ENCODE measurements around the gene VPS52.
"Not testable (repeated sequence)": the region's sequence is repeated elsewhere in the genome, so short reads cannot be mapped to it uniquely, and the experiment has no call there.

The VPS52 gene

DNA sequence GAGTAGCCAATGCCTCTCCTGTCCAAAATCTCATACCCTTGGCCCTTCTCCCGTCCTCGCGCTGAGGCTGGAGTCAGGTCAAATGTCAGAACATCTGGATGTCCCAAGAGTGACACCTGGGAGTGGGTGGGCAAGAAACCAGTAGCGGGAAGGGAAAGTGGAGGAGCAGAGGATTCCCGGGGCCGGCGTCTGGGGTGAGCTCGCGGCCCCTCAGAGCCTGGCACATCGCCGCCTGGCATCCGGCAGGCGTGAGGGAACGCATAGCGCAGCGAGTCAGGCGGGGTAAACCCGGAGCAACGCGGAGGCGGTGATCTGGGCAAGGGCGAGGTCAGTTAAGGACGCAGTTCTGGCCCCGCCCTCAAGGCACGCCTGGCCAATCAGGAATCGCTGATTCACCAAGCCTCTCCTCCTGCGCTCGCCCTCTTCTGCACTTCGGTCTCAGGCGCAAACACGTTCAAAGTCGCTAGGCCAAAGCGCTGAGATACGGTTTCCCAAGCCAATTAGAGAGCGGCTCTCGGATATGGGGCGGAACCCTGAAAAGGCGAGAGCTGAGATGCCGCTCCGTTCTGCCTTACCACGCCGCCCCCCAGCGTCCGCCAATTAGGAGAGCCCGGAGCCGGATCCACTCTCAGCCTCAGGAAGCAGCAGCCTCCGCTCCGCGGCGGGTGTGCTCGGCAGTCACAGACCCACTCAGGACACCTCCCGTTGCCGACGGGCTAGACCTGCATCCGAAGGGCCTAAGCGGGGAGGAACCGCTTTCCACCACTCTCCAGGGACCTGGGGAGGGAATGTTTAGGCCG, 22.5 kb downstream of the VPS52 start:
- DNase-seq, result peak; percentile 100

DNA sequence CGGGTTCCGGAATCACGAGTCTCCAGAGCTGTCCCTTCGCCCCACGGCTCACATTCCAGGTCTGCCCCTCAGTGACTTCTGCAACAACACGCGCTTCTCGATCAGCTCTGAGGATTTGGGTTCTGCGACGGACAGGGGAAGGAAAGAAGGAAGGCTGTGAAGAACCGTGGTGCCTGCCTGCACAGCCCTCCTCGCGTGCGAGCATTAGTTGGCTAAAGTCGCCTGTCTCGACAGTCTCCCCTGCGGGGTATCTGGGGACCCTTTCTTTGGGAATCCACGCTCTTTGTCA, 23.1 kb downstream of the VPS52 start:
- DNase-seq, result peak; percentile 85

DNA sequence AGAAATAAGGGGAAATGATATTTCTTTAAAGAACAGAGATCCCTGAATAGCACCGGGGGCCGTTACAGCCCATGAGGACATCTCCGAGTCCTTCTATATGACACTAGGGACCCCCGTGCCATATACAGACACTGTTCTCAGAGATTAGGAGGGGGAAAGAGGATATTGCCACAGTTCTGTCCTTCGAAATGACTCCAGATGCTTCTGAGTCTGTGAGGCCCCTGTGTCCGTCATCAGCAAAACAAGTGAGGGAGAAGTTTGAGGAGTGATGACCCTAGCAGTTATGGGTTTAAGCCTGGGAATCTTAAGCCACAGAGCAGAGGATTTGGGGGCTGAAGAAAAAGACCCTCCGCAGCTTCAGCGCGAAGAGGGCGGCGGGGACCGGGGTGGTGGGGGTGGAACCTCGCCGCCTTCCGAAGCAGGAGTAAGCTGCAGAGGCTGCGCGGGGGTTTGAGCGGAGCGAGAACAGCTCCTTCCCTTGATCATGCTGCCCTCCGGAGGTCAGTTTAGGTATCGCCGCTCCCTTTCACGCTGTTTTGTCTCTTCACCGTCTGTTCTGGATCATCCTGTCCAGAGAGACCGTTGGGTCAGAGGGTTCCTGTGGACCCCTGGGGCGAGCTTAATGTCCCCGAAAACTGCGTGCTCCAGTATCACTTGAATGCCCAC, 23.6 kb downstream of the VPS52 start:
- DNase-seq, result peak; percentile 92

DNA sequence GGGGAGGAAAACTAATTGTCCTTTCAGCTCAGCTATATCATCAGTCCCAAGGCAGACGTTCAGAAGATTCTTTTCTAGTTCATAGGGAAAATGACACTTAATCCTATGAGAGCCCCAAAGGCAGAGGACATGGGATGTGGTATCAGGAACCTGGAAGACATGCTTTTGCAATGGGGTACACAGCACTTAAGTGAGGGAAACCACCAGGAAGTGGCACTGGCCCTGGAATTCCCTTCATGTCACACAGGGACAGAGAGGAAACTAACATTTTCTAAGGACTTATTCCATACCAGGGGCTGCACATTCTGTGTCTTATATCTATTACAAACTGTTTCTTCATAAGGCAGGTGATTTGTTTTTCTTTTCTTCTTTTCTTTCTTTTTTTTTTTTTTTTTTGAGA, 28.2 kb downstream of the VPS52 start:
- DNase-seq, result no peak

DNA sequence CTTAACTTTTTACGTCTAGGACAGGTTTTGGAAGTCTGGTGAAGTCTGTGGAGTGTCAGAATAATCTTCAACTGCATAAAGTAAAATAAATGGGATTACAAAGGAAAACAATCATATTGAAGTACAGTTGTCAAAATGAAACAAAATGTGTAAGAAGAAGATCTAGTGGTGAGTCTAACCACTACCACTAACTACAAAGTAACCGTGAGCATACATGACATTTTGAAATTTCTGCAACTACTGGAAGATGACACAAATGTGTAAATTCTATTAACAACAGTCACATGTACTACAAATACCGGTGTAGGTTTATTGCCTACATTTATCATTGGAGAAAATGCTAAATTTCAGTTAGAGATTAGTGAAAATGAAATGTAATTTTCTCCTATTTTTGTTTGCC, 29.7 kb downstream of the VPS52 start:
- DNase-seq, result no peak

DNA sequence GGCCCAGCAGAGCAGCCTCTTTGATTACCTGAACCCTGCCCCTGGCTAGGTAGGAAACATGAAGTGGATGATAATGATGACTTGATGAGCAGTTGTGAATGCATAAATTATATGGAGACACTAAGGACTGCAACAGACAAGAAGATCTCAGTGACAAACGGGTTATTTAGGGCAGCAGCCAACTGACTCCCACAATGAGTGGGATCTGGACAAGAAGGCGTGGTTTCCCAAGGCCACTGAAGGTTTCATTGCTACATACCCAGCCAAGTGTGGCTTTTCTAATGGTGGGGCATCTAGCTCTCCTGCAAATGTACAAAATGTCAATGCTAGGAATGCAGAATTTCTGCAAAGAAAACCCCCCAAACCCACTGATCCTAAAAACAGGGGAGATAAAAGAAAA, 33.9 kb downstream of the VPS52 start:
- DNase-seq, result no peak

DNA sequence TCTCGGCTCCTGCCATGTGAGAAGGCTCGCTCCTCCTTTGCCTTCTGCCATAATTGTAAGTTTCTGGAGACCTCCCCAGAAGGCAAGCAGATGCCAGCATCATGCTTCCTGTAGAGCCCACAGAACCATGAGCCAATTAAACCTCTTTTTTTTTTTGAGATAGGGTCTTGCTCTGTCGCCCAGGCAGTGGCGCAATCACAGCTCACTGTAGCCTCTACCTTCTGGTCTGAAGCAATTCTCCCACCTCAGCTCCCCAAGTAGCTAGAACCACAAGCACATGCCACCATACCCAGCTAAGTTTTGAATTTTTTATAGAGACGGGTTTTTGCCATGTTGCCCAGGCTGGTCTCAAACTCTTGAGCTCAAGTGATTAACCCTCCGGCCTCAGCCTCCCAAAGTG, 34.8 kb downstream of the VPS52 start:
- no peak for DNase-seq

DNA sequence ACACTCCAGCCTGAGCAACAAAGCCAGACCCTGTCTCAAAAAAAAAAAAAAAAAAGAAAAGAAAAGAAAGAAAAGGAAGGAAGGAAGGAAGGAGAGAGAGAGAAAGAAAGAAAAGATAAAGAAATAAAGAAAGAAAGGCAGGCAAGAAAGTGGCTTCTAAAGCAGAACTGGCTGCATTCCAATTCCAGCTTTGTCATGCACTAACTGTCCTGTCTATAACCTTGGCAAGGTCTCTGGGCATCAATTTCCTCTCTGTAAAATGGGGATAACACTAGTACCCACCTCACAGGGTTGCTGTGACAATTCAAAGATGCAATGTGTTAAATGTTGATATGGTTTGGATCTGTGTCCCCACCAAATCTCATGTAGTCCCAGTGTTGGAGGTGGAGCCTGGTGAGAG, 35.3 kb downstream of the VPS52 start:
- no peak for DNase-seq

DNA sequence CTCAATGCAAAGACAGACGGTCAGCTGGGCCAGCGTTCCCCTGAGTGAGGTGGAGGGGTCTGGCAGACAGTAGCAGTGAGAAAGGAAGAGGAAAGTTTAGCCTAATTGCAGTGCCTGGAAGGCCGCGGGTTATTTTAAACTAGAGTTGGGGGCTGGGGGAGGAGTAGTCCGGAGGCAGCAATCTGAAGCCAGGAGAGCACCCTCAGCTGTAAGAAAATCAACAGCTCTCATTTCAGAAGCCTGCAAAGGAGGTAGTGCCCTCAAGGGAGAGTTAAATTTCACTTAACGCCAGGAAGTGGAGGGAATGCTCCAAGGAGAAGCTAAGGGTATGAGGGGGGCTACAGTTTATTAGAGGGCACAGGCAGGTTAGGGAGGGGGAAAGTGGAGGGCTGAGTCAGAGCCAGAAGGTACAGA, 36.4 kb downstream of the VPS52 start:
- DNase-seq, result no peak

DNA sequence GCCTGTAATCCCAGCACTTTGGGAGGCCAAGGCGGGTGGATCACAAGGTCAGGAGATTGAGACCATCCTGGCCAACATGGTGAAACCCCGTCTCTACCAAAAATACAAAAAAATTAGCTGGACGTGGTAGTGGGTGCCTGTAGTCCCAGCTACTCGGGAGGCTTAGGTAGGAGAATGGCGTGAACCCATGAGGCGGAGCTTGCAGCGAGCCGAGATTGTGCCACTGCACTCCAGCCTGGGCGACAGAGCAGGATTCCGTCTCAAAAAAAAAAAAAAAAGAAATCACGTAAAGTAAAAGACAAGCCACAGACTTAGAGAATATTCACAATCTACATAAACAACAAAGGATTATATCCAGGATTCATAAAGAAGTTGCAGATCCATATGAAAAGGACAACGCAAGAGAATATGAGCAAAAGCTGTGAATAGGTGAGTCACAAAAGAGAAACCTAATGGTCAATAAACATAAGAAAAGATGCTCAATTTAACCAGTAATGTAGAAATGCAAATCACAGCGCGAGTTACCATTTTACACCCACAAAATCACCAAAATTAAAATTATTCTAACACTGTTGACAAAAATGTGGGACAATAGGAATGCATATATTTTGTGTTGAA, 45.1 kb downstream of the VPS52 start:
- not testable (repeated sequence) for DNase-seq

DNA sequence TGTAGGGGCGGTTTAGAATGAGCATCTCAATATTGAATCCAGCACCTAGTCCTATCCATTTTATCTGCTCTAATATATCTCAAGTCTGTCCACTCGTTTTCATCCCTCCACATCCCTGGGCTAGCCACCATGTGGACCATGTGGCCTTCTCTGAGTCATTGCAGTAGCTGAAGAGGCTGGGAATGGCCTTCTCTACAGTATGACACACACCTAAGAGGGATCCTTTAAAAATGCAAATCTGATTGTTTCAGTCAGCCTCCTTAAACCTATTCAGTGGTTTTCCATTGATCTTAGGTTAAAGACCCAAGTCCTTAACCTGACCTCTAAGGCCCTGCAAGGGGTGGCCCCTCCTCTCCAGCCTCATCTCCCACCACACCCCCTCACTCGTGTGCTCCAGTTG, 54.0 kb downstream of the VPS52 start:
- peak; percentile 24 for DNase-seq

DNA sequence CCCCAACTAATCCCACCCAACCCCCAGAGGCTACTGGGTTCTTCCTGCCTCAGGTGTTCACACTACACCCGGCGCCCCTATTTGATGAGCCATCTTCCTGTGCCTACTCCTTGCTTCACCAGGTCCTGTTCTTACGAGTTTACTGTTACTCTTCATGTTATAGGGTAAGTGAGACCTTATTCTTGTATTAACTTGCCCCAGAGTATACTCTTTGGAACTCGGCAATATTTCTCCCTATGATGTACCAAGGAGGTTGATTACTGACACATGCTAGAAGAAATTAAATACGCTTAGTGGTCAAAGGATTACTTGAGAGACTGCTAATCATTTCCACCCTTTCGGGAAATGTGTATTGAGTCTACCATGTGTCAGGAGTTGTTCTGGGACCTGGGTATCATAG, 54.4 kb downstream of the VPS52 start:
- no peak for DNase-seq

DNA sequence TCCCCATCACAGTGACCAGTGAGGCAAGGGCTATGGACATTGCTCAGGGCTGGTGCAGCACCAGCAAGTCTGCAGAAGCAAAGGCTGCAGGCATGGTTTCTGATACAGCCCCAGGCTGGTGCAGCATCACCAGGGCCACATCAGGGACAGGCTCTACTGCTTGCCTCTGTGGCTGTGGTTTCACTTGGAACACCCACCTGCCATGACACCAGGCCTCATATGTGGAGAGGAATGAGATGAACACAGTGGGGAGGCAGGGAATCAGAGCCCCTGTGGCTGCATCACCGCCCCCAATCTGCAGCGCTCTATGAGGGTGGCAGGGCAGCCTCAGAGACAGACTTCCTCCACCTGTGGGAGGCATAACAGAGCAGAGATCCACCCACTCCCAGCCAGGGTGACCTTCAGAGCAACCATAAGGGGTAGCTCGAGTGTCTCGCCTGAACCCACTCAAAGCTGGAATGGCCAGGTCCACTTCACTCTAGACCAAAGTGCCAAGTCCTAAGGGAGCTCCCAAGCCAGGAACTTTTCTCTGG, 55.5 kb downstream of the VPS52 start:
- DNase-seq, result no peak

DNA sequence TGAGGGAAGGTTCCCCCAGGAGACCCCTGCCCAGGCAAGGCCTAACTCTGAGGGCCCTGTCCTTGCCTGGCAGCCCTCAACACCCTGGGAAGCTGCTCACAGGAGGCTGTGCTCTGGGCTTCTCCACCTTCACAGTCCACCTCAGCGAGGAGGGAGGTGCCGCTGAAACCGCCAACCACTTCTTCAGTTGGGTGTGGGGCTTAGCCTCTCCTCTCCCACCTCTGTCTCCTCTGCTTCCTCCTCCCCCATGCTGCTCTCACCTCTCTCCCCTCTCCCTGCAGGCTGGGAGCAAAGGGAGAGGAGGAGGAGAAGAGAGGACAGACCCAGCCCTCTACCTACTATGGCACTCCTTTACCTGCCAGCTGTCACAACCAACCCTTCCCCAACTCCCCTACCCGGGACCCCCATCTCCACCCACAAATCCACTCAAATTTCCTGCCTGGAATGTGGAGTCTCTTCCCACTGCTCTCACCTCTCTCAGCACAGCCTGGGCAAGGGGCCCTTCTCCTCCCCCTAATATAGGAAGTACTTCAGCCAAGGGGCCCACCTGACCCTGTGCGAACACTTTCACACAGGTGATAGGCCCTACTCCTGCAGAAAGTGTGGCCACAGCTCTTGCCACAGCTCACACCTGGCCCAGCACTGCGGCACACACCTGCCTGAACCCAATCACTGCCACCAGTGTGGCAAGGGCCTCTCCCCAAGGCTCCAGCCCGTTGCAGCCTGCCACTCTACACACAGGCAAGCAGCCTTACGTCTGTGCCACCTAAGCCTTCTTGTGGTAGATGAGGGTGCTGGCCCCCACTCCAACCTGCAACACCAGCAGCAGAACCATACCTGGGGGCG, 56.2 kb downstream of the VPS52 start:
- no peak for DNase-seq

DNA sequence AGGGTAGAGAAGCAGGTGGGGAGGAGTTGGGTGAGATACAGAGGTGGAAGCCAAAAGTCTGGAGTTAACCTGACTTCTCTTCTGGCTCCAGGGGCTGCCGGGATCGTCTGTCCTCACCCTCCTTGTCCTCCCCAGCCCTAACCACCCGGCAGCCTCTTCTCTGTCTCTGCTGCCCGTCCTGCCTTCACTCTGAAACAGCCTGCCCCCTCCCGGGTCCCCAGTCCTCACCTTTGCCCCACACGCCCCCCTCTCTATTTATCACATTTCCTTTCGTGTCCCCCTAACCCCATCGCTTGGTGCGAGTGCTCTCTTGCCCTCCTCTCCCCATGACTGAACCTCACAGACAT, 57.7 kb downstream of the VPS52 start:
- peak; percentile 26 for DNase-seq

DNA sequence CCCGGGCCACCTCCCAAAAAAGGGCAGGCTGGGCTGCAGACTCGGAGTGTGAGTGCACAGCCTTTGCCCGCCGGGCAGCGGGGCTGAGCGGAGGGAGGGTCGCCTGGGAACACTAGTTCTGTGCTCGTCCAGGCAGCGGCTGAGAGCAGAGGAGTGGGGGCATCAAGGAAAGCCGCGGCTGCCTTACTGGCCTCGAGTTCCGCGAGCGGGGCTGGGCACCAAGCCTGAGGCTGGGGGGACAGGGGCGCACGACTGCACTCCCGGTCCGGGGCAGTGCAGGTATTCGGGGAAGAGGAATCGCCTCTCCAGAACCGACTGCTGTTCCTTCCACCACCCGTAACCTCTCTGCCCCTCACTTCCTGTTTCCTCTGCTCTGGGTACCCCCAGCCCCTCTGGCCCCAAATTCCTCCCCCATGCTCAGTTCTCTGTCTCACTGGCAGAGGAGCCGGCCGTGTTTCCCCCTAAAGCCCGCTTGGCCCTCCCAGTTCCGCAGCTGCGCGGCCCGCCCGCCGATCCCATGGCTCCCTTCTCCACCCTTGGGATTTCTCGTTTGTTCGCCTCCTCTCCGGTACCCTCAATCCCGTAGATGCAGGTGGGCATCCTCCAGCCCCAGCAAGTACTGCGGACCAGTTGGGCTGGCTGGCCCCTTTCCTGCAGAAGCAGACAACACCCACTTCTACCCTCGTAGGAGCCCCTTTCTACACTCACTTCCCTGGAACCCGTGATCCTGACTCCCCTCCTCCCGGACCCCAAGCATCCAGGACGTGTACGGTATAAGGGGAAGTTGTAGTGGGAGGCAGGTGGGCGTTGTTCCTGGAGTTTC, 58.3 kb downstream of the VPS52 start:
- DNase-seq, result peak; percentile 57

DNA sequence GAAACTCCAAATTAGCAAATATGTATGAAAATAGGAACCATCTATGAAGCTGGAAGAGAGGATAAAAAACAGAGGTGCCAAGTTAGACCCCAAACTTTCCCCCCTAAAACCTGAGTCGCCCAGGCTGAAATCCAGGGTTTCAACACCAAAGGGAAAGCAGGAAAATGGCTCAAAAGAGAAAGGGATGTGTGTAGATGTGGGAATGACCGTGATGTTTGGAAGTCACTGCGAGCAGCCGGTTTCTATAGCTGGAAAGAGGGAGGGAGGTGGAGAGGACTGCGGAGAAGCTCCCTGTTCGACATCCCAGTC, 58.9 kb downstream of the VPS52 start:
- peak; percentile 57 for DNase-seq

DNA sequence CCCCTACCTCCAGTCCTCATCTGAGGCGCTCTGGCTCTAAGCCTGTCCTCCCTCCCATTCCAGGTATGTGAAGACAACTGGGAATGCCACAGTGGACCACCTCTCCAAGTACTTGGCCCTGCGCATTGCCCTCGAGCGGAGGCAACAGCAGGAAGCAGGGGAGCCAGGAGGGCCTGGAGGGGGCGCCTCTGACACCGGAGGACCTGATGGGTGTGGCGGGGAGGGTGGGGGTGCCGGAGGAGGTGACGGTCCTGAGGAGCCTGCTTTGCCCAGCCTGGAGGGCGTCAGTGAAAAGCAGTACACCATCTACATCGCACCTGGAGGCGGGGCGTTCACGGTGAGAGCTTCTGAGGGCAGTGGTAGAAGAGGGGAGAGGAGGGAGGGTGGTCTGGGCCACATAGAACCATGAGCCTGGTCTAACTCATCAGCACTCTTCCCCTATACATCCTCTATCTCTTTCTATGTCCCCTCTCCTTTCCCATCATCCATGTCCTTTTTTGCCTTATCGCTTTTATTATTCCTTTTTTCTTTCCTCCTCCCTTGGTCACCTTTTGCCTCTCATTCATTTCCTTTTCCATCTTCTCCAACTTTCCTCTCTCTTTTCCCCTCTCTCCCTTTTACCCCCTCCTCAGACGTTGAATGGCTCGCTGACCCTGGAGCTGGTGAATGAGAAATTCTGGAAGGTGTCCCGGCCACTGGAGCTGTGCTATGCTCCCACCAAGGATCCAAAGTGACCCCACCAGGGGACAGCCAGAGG, 59.8 kb downstream of the VPS52 start:
- no peak for DNase-seq

DNA sequence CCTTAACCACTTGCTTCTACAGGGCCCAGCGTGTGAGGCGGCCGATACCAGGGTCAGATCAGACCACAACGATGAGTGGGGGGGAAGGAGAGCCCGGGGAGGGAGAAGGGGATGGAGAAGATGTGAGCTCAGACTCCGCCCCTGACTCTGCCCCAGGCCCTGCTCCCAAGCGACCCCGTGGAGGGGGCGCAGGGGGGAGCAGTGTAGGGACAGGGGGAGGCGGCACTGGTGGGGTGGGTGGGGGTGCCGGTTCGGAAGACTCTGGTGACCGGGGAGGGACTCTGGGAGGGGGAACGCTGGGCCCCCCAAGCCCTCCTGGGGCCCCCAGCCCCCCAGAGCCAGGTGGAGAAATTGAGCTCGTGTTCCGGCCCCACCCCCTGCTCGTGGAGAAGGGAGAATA, 60.5 kb downstream of the VPS52 start:
- DNase-seq, result no peak

DNA sequence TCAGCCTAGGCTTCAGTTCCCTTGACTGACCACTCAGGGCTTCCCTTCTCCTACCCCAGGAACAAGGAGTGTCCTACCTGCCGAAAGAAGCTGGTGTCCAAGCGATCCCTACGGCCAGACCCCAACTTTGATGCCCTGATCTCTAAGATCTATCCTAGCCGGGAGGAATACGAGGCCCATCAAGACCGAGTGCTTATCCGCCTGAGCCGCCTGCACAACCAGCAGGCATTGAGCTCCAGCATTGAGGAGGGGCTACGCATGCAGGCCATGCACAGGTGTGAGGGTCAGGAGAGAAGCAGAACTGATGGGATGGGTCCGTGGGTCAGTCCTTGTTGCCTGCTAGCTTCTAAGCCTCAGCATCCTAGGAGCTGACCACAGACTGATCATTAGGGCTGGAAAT, 61.8 kb downstream of the VPS52 start:
- no peak for DNase-seq

DNA sequence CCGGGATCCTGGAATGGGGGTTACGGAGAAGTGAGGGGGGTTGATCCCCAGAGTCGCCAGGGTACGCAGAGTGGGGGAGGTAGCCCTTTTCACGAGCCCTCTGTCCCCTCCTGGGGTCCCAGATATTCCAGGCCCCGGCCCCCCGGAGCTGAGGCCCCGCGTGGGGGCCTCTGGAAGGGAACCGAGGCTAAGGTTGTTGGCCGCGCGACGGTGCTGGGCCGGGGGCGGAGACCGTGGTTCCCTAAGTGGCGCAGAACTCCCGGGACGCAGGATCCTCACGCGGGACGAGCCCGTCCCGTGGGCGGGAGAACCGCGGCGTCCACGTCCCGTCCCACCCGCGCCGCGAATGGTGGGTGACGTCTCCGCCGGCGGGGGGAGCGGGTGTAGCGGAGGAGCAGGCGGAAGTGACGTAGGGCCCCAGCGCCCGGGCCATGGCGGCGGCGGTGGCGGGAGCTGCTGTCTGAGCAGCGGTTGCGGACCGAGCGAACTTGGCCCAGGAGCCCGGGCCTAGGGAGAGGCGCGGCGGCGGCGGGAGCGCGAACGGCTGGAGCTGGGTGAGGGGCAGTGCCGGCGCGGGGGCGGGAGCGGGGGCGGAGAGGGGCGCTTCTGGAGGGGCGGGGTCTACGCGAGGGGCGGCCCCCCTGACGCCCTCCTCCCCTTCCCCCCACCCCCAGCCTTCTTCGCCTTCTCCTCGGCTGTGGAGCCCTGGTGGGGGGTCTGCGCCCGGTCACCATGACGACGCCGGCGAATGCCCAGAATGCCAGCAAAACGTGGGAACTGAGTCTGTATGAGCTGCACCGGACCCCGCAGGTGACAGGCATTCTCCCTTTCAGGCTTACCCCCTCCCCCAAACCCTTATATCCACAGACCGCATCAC, 63.3 kb downstream of the VPS52 start, which contains the start of gene RING1:
Gene RING1 (plus strand): TSS at position 410 of the 877 bp plus-strand sequence. CDS start 323 bp downstream, at position 733.
- peak; percentile 86 for DNase-seq
